HepG2 (cell line): ENCODE results near the gene WDR59.

Source experiments
- BRD4 ChIP-seq: sonication (generic); formaldehyde crosslinking; IDR thresholded peaks from 2 replicates; pipeline ENCODE4 v1.4.0; 2020; ENCODE audit warnings: missing genetic modification reagents
- CHD4 ChIP-seq: fragments of 200-600 bp; sonication (generic); IDR thresholded peaks from 2 replicates; pipeline ENCODE4 v1.7.0; 2017; ENCODE audit warnings: mild to moderate bottlenecking, low read length, borderline replicate concordance
- CTCF ChIP-seq: sonication (generic); formaldehyde crosslinking; IDR thresholded peaks from 2 replicates; pipeline ENCODE4 v1.5.0; 2020; ENCODE audit warnings: mild to moderate bottlenecking, missing genetic modification reagents, moderate library complexity
- GABPA ChIP-seq, 2 experiments: IDR thresholded peaks; 2 replicates each; pipeline ENCODE4 v1.6.1; 2011 to 2016; ENCODE audit warnings: low read depth in 2 of 2, low read length in 1 of 2, missing biosample characterization in 1 of 2, missing genetic modification characterization in 1 of 2
- MAFK ChIP-seq, 2 experiments: IDR thresholded peaks in 1 of 2; conservative IDR thresholded peaks in 1 of 2; 2 replicates each; pipeline ENCODE4 v1.6.1; 2011; ENCODE audit warnings: improper control_type of control experiment in 2 of 2, low read length in 2 of 2
- MAX ChIP-seq: IDR thresholded peaks from 2 replicates; pipeline ENCODE4 v1.6.1; 2012; ENCODE audit warnings: inconsistent platforms
- POLR2A ChIP-seq, 2 experiments: IDR thresholded peaks; 2 replicates each; pipeline ENCODE4 v1.6.1; 2011; ENCODE audit warnings: low read depth in 2 of 2, low read length in 2 of 2, mild to moderate bottlenecking in 1 of 2, moderate library complexity in 1 of 2; ENCODE audit not compliant: insufficient read depth in 1 of 2
- ZBTB25 ChIP-seq: IDR thresholded peaks from 2 replicates; pipeline ENCODE4 v1.6.1; 2018; ENCODE audit warnings: missing genetic modification reagents
- ZNF292 ChIP-seq: sonication (generic); formaldehyde crosslinking; IDR thresholded peaks from 2 replicates; pipeline ENCODE4 v1.8.1; 2022; ENCODE audit warnings: mild to moderate bottlenecking, low read depth, missing genetic modification reagents, borderline replicate concordance
- ZNF713 ChIP-seq: sonication (generic); formaldehyde crosslinking; IDR thresholded peaks from 2 replicates; pipeline ENCODE4 v1.4.0; 2020; ENCODE audit warnings: mild to moderate bottlenecking, missing genetic modification reagents
- ZNF776 ChIP-seq: sonication (generic); formaldehyde crosslinking; IDR thresholded peaks from 2 replicates; pipeline ENCODE4 v1.4.0; 2020; ENCODE audit warnings: mild to moderate bottlenecking, missing genetic modification reagents

GRCh38 chr16:74936902-74937560 is 47.9 kb downstream of the WDR59 start:
- no peak for TF ChIP-seq MAFK (conservative IDR thresholded peaks at IDR 0.05 in 1 of 2, IDR thresholded peaks at IDR 0.05 in 1 of 2; ENCODE audit: low read length in 2 of 2)
- TF ChIP-seq GABPA (IDR thresholded peaks at IDR 0.05; ENCODE audit: low read depth, low read length), result no peak
- no peak for TF ChIP-seq GABPA (CRISPR knock-in tag; IDR thresholded peaks at IDR 0.05; ENCODE audit: low read depth)
- no peak for TF ChIP-seq ZNF713 (CRISPR knock-in tag)
- TF ChIP-seq POLR2A (IDR thresholded peaks at IDR 0.05; ENCODE audit: insufficient read depth in 1 of 2, low read depth in 2 of 2, low read length in 2 of 2), result no peak
- TF ChIP-seq CTCF (CRISPR knock-in tag), result peak; percentile 44
- TF ChIP-seq BRD4 (CRISPR knock-in tag), result no peak
- no peak for TF ChIP-seq CHD4
- no peak for TF ChIP-seq ZNF292 (CRISPR knock-in tag)
- no peak for TF ChIP-seq MAX
- TF ChIP-seq ZNF776 (CRISPR knock-in tag), result no peak
- no peak for TF ChIP-seq ZBTB25
